Dedifferentiated amniotic fluid mesenchymal stem cell (primary cell): ENCODE results near the gene PRSS22.
A peak's percentile ranks its signal among the peaks of the same experiment; 100 is the strongest.

Source experiments
- DNase-seq: peaks from one replicate; pipeline ENCODE4 v3.0.0-alpha.2; 2016; ENCODE audit errors: extremely low spot score

The PRSS22 gene

GRCh38 chr16:2881783-2882649, 24.0 kb upstream of the PRSS22 start:
- DNase-seq, result no peak

- no peak for DNase-seq
Measured at GRCh38 chr16:2879854-2880508, 22.0 kb upstream of the PRSS22 start.

- DNase-seq, result peak; percentile 46
Measured at GRCh38 chr16:2874912-2875362, 17.0 kb upstream of the PRSS22 start.

GRCh38 chr16:2874032-2874911, 16.3 kb upstream of the PRSS22 start:
- no peak for DNase-seq

- no peak for DNase-seq
Measured at GRCh38 chr16:2871926-2872325, 14.0 kb upstream of the PRSS22 start.

- peak; percentile 91 for DNase-seq
Measured at GRCh38 chr16:2867987-2868789, 10.2 kb upstream of the PRSS22 start.

- no peak for DNase-seq
Measured at GRCh38 chr16:2867661-2867986, 9.7 kb upstream of the PRSS22 start.

- no peak for DNase-seq
Measured at GRCh38 chr16:2866431-2866830, 8.5 kb upstream of the PRSS22 start.

- no peak for DNase-seq
Measured at GRCh38 chr16:2865651-2866050, 7.7 kb upstream of the PRSS22 start.

- no peak for DNase-seq
Measured at GRCh38 chr16:2860826-2861567, 3.0 kb upstream of the PRSS22 start.

- DNase-seq, result no peak
Measured at GRCh38 chr16:2859686-2860265, 1.8 kb upstream of the PRSS22 start.

GRCh38 chr16:2858245-2859025, 465 bp upstream of the PRSS22 start:
- DNase-seq, result no peak

GRCh38 chr16:2856686-2857450, 1.1 kb downstream of the PRSS22 start:
- no peak for DNase-seq

- DNase-seq, result no peak
Measured at GRCh38 chr16:2856061-2856670, 1.8 kb downstream of the PRSS22 start.

GRCh38 chr16:2855536-2855935, 2.4 kb downstream of the PRSS22 start:
- DNase-seq, result no peak

GRCh38 chr16:2854700-2855309, 3.2 kb downstream of the PRSS22 start:
- DNase-seq, result no peak

GRCh38 chr16:2853531-2854073, 4.4 kb downstream of the PRSS22 start:
- no peak for DNase-seq
